Measurements from ENCODE around the gene ERN1. TPM values are rescaled to one million over a fixed set of nuclear protein-coding genes. Genes with fewer than 3 reads are reported as not detected.

Gene ERN1
- total RNA-seq, 2 donors from 2014 or later: 63.3 to 77.1 TPM

GRCh38 chr17:64110379-64111152 lies 19.4 kb downstream of the ERN1 start:
- Histone ChIP-seq H3K4me1 (peaks cover 98% of the 10 kb centered on the region), H3K27me3 (no peaks in the 10 kb centered on the region), H3K36me3 (replicated peaks in 1 of 2; ENCODE audit: insufficient read depth in 1 of 2, low read depth in 2 of 2) (no peaks in the 10 kb centered on the region), H3K9me3 (no peaks in the 10 kb centered on the region), H3K27ac (peak overlapping the region in 3 of 4 donors; percentile 33 to 49 (median 41)), H3K4me3 (no peak overlapping the region)
- ATAC-seq: no peak
- WGBS, 2 donors: 48 to 63% methylated on average over 12 of the region's 12 CpGs
- intact Hi-C loops (cut with DNase I): no loop called here
- TF ChIP-seq POLR2A (IDR thresholded peaks at IDR 0.05) (no peak), CTCF (IDR thresholded peaks at IDR 0.05) (no peak)
- DNase-seq: no peak

GRCh38 chr17:64109400-64109799 lies 20.5 kb downstream of the ERN1 start:
- no peak for ATAC-seq
- no peak for DNase-seq
- Histone ChIP-seq H3K9me3 (no peaks in the 10 kb centered on the region), H3K27me3 (no peaks in the 10 kb centered on the region), H3K4me1 (peaks cover 98% of the 10 kb centered on the region), H3K27ac (peak overlapping the region; percentile 4 to 68 (median 36)), H3K4me3 (no peak overlapping the region), H3K36me3 (replicated peaks in 1 of 2; ENCODE audit: insufficient read depth in 1 of 2, low read depth in 2 of 2) (no peaks in the 10 kb centered on the region)
- intact Hi-C loops (cut with DNase I): no loop called here
- no peak for TF ChIP-seq CTCF (IDR thresholded peaks at IDR 0.05)
- no peak for TF ChIP-seq POLR2A (IDR thresholded peaks at IDR 0.05)
- WGBS, 2 donors: 81 to 87% methylated on average over 5 of the region's 5 CpGs

- ATAC-seq (peak; percentile 85), DNase-seq (peak; percentile 47 to 76 (median 54))
- Histone ChIP-seq H3K4me3 (no peak overlapping the region), H3K4me1 (peaks cover 94% of the 10 kb centered on the region), H3K9me3 (no peaks in the 10 kb centered on the region), H3K27me3 (no peaks in the 10 kb centered on the region), H3K36me3 (replicated peaks in 1 of 2; ENCODE audit: insufficient read depth in 1 of 2, low read depth in 2 of 2) (no peaks in the 10 kb centered on the region), H3K27ac (peak overlapping the region; percentile 37 to 77 (median 58))
- 40 to 45% methylated on average over 5 of the region's 5 CpGs for WGBS, 2 donors
- TF ChIP-seq CTCF (IDR thresholded peaks at IDR 0.05): no peak
- TF ChIP-seq POLR2A (IDR thresholded peaks at IDR 0.05): no peak
- intact Hi-C loops (cut with DNase I): no loop called here
Observed at GRCh38 chr17:64107500-64108236, 22.3 kb downstream of the ERN1 start.

- H3K36me3 ChIP-seq (replicated peaks in 1 of 2; ENCODE audit: insufficient read depth in 1 of 2, low read depth in 2 of 2): no peaks in the 10 kb centered on the region
- peak overlapping the region; percentile 37 to 77 (median 58) for H3K27ac ChIP-seq
- WGBS, 2 donors: 73 to 77% methylated on average over 3 of the region's 3 CpGs
- peaks cover 94% of the 10 kb centered on the region for H3K4me1 ChIP-seq
- intact Hi-C loops (cut with DNase I): no loop called here
- no peaks in the 10 kb centered on the region for H3K9me3 ChIP-seq
- ATAC-seq (no peak), DNase-seq (no peak)
- no peaks in the 10 kb centered on the region for H3K27me3 ChIP-seq
- TF ChIP-seq POLR2A (IDR thresholded peaks at IDR 0.05) (no peak), CTCF (IDR thresholded peaks at IDR 0.05) (no peak)
- no peak overlapping the region for H3K4me3 ChIP-seq
Observed at GRCh38 chr17:64106918-64107317, 23.0 kb downstream of the ERN1 start.

Data from body of pancreas (tissue), 4 donors.